CD4-positive, alpha-beta T cell treated with Interleukin-2 at 100 ng/mL for 4 hours (primary cell): ENCODE results near the gene GRIN2A.

Experiments
- DNase-seq: peaks from one replicate; pipeline ENCODE4 v3.0.0-alpha.2; 2020; ENCODE audit warnings: low spot score

The GRIN2A gene

GRCh38 chr16:10182222-10183053 lies at the start of gene GRIN2A:
Gene GRIN2A, minus strand, starts transcription at chr16:10182428. Its CDS starts 2,017 bp downstream, at chr16:10180411.
- DNase-seq: no peak

DNA sequence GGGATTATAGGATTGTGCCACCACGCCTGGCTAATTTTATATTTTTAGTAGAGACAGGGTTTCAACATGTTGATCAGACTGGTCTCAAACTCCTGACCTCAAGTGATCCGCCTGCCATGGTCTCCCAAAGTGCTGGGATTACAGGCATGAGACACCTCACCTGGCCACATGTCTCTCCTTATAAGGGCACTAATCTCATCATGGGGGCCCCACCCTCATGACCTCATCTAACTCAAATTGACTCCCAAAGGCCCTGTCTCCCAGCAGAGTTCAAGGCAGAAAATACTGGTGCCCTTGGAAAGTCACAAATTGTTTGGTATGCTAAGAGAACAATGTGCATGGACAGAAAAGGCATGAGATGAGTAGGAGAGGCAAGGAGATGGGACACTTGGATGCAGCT lies 49.3 kb upstream of the GRIN2A start:
- DNase-seq: no peak

GRCh38 chr16:10228779-10229178 lies 46.6 kb upstream of the GRIN2A start:
- no peak for DNase-seq

DNA sequence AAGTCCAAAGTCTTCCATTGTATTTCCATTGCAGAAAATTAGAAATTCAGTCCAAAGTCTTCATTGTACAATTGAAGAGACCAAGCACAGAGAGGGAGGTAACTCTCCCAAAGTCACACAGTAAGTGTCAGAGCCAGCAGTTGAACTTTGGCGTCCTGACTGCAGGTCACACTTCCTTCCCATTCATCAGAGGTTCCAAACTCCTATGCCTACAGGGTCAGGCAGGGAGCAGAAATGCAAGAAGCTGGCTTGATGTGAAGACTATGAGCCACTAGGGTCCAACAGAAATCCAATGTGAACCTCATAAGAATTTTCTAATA lies 44.7 kb upstream of the GRIN2A start:
- no peak for DNase-seq

- no peak for DNase-seq
These were observed 44.1 kb upstream of the GRIN2A start for GRCh38 chr16:10226141-10226986.

DNA sequence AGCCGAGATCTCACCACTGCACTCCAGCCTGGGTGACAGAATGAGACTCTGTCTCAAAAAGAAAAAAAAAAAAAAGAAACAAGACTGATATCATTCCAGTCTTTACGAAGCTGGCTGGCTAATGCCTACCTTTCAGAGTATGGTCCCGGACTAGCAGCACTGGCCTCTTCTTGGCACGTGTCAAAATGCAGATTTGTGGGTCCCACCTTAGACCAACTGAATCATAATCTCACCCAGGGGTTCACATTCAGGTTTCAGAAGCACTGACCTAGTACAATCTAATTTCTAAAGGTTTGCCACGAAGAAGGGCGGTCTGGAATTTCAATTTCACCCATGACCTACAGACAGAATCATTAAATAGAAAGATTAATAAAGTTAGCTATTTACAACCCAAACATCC lies 43.4 kb upstream of the GRIN2A start:
- no peak for DNase-seq

DNA sequence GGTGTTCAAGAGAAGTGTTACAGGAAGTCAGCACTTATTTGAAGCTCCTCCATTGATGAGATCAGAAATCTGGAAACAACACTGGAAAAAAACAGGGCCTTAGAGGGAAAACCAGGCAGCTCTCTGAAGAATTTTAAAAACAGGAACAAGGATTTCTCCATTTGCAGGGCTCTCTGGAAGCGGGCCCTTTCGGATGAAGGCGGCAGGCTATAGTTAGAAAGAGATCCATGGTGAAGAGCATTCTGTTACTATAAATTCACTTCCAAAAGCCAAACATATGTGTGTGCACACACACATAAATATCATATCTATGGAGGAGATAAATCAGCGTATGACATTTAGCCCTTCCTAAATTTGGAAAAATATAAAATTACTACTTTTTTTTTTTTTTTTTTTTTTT lies 42.6 kb upstream of the GRIN2A start:
- DNase-seq: no peak

DNA sequence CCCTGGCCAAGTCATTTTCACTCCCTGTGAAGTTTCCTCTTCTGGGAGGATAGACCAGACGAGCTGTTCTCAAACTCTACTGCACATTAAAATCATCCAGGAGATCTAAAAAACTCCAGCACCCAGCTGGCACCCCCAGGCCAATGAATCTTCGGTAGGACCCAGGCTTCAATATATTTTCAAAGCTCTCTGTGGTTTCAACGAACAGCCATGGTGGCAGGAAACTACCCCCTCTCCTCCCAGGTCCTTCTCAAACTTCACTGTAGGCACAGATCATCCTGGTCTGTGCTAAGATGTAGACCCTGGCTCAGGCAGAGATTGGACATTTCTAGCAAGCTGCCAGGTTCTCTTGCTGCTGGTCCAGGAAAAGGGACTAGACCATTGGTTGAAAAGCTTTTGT lies 38.7 kb upstream of the GRIN2A start:
- DNase-seq: no peak

GRCh38 chr16:10219742-10220141 lies 37.5 kb upstream of the GRIN2A start:
- DNase-seq: no peak

- no peak for DNase-seq
These were observed 36.4 kb upstream of the GRIN2A start for GRCh38 chr16:10218490-10219206.

DNA sequence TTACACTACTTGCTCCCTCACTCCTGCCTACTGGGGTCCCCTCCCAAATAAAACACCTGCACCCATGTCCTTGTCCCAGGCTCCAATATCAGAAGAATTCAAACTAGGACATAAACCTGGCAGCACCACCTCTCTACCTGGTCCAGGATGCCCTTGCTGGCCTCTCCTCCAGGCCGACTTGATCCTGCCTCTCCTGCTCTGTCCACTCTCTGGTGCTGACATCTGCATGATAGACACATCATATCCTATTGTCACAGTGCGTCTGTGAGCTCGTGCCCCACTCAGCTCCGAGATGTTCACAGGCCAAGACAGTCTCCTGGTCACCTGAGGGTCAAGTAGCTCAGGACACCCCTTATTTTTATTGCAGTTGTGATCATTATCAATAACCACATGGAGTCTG lies 31.5 kb upstream of the GRIN2A start:
- DNase-seq: no peak

- no peak for DNase-seq
These were observed 28.7 kb upstream of the GRIN2A start for GRCh38 chr16:10210944-10211343.

DNA sequence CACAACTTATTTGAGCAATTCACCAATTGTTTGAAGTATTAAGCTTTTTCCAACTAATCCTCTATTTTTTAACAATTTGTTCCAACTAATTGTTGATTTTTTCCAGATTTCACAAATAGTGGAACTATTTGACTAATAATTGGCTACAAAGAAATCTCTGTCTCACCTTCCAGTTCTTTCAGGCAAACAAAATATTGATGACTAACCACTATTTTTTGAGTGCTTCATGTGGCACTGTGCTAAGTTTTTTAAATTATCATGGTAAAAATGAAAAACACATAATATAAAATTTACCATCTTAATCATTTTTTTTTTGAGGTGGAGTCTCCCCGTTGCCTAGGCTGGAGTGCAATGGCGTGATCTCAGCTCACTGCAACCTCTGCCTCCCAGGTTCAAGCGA lies 24.6 kb upstream of the GRIN2A start:
- DNase-seq: no peak

GRCh38 chr16:10206215-10206614 lies 24.0 kb upstream of the GRIN2A start:
- DNase-seq: no peak

DNA sequence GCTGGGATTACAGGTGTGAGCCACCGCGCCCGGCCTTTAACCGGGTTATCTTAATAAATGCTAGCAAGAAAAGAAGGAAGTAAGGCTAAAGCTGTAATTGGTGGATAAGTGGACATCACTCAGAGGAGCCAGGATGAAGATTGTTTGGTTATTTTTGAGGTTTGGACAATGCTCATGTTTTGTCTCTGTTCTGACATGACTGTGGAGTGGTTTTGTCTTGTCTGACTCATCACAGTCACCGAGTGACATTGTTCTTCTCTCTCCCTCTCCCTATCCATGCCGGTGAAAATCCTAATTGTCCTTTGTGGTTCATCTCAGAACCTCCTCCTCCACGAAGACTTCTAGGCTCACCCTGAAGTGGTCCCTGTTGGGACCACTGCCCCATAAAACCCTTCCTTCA lies 23.5 kb upstream of the GRIN2A start:
- DNase-seq: no peak

DNA sequence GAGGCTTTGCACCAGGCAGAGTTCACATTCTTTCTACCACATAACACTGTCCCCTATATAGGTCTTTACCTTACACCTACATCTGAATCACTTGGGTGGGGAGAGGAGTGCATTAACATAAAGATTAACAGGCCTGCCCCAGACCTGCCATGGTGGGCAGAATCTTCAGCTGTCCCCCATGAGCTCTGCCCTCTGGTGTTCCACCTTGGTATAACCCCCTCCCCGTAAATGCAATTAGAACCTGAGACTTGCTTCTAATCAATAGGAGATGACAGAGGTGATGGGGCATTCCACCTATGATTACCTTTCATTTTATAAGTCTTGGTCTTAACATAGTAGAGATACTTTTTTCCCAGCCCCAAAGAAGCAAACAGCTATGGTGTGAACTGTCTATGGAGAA lies 20.4 kb upstream of the GRIN2A start:
- no peak for DNase-seq

DNA sequence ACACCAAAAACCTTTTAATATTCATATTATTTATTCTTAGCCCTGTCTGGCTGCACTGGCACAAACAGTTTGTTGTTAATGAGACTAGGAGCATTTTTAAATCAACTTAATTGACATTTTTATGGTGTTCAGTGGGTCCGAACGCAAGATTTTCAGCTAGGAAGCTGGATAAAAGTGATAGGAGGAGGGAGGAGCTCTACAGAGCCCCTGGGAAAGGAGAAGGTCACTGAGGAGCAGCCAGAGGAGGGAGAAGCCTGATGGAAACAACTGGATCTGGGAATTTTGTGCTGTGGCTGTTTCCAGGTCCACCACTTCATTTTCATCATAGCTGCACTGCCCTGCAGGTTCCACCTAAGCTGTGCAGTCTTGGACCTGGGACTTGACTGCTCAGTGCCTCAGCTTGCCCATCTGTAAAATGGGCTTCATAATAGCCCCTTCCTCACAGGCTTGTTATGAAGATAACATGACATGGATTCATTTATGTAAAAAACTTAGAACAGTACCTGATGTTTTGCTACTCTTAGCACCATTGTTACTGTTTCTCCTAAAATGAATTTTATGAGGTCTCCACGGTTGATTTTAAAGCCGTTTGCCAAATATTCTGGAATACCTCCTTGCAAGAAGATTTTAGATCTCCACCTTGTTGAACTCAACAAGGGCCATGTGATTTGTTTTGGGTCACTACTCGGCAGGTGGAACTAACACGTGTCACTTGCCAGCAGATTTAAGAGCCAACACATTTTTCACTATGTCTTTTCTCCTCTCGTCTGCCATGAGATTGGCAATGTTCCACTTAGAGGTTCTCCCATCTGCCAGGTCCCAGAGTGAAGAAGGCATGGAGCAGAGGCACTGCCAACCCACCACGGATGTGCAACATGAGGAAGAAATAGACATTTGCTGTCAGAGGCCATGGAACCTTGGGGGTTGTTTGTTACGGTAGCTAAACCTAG lies 18.7 kb upstream of the GRIN2A start:
- no peak for DNase-seq

GRCh38 chr16:10196999-10197398 lies 14.8 kb upstream of the GRIN2A start:
- no peak for DNase-seq

GRCh38 chr16:10191096-10191495 lies 8.9 kb upstream of the GRIN2A start:
- DNase-seq: no peak

DNA sequence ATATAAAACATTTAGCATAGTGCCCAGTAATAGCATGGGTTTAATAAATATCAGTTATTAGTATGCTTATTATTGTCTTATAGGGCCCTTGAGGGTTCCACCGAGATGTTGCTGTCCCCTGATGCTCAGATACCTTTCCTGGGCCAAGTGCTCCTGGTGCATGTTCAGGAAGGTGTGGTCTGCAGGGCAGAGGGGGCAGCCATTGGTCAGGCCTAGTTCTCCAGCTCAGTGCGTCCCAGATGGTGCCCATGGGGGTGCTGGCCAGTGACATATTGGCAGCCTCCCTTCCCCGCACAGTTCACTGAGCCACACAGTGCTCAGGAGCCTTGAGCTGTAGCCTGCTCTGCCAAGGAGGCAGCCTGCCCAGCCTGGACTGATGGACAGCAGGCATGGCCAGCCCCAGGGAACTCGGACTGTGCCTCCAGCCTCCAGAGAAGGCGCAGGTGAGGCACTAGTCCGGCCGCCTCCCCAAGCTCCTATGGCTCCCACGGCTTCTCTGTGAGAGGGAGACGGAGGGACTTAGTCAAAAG lies 7.7 kb upstream of the GRIN2A start:
- no peak for DNase-seq

- no peak for DNase-seq
These were observed 6.0 kb upstream of the GRIN2A start for GRCh38 chr16:10188236-10188635.
